WTC11 (cell line): ENCODE data around the gene THEMIS2.

Experiments used
- ATF6 ChIP-seq: sonication (generic); formaldehyde crosslinking; IDR thresholded peaks from 2 replicates; pipeline ENCODE4 v1.8.1; 2023; ENCODE audit warnings: mild to moderate bottlenecking, missing genetic modification reagents
- CREB1 ChIP-seq: sonication (generic); formaldehyde crosslinking; IDR thresholded peaks from 2 replicates; pipeline ENCODE4 v1.8.0; 2023; ENCODE audit warnings: mild to moderate bottlenecking, missing genetic modification reagents

- no peak for TF ChIP-seq ATF6 (CRISPR knock-in tag)
- TF ChIP-seq CREB1, result no peak
Observed at GRCh38 chr1:27861436-27861835, 10.9 kb upstream of the THEMIS2 start.
